Fibroblast of skin of right biceps (primary cell): ENCODE results near the gene EFHD2.
"Not testable (repeated sequence)": the region's sequence is repeated elsewhere in the genome, so short reads cannot be mapped to it uniquely, and the experiment has no call there.

ENCODE experiments used
- DNase-seq: peaks from one replicate; pipeline ENCODE4 v3.0.0-alpha.2; 2013

EFHD2 gene

GRCh38 chr1:15389828-15390227 lies 19.9 kb upstream of the EFHD2 start:
- DNase-seq = not testable (repeated sequence)

- no peak for DNase-seq
Observed at GRCh38 chr1:15390667-15391066, 19.0 kb upstream of the EFHD2 start.

- DNase-seq = peak; percentile 17
Observed at GRCh38 chr1:15391366-15391765, 18.3 kb upstream of the EFHD2 start.

GRCh38 chr1:15393475-15394257 lies 16.0 kb upstream of the EFHD2 start:
- no peak for DNase-seq

GRCh38 chr1:15394258-15394690 lies 15.4 kb upstream of the EFHD2 start:
- no peak for DNase-seq

- no peak for DNase-seq
Observed at GRCh38 chr1:15397236-15397635, 12.5 kb upstream of the EFHD2 start.

GRCh38 chr1:15399710-15400109 lies 10.0 kb upstream of the EFHD2 start:
- no peak for DNase-seq

- DNase-seq = no peak
Observed at GRCh38 chr1:15400627-15401026, 9.1 kb upstream of the EFHD2 start.

- DNase-seq = no peak
Observed at GRCh38 chr1:15401391-15402055, 8.2 kb upstream of the EFHD2 start.

GRCh38 chr1:15402809-15403450 lies 6.8 kb upstream of the EFHD2 start:
- no peak for DNase-seq

GRCh38 chr1:15403962-15404580 lies 5.6 kb upstream of the EFHD2 start:
- DNase-seq = no peak

- no peak for DNase-seq
Observed at GRCh38 chr1:15405106-15405850, 4.4 kb upstream of the EFHD2 start.

GRCh38 chr1:15406614-15407559 lies 2.8 kb upstream of the EFHD2 start:
- peak; percentile 85 for DNase-seq

- DNase-seq = no peak
Observed at GRCh38 chr1:15407580-15407979, 2.1 kb upstream of the EFHD2 start.

- DNase-seq = no peak
Observed at GRCh38 chr1:15408890-15409387, 749 bp upstream of the EFHD2 start.

GRCh38 chr1:15410223-15410883 lies 665 bp downstream of the EFHD2 start:
- no peak for DNase-seq

GRCh38 chr1:15410884-15411245 lies 1.2 kb downstream of the EFHD2 start:
- no peak for DNase-seq

GRCh38 chr1:15411593-15412137 lies 2.0 kb downstream of the EFHD2 start:
- DNase-seq = no peak

GRCh38 chr1:15412175-15412800 lies 2.6 kb downstream of the EFHD2 start:
- DNase-seq = peak; percentile 62

- DNase-seq = no peak
Observed at GRCh38 chr1:15412843-15413242, 3.2 kb downstream of the EFHD2 start.
